DOHH2 (cell line): ENCODE results near the gene IL4.
"Not testable (repeated sequence)": the region's sequence is repeated elsewhere in the genome, so short reads cannot be mapped to it uniquely, and the experiment has no call there.

Experiments used
- H3F3A ChIP-seq: fragments of 200-600 bp; sonication (generic), shearing (Covaris generic); 2 replicates; pipeline ENCODE4 v1.6.0; 2016; ENCODE audit warnings: antibody characterized with exemption, mild to moderate bottlenecking; ENCODE audit not compliant: control insufficient read depth, insufficient read depth
- H3K27ac ChIP-seq: fragments of 200-600 bp; sonication (generic); 2 replicates; pipeline ENCODE4 v1.5.1; 2014; ENCODE audit warnings: low read depth, mild to moderate bottlenecking, low read length, moderate library complexity
- H3K27me3 ChIP-seq: fragments of 200-600 bp; sonication (generic); 2 replicates; pipeline ENCODE4 v1.6.1; 2014; ENCODE audit warnings: mild to moderate bottlenecking, low read length, mixed read lengths; ENCODE audit not compliant: control insufficient read depth
- H3K36me3 ChIP-seq: fragments of 200-600 bp; sonication (generic); 2 replicates; pipeline ENCODE4 v1.6.1; 2014; ENCODE audit warnings: mild to moderate bottlenecking, low read length, moderate library complexity, mixed read lengths; ENCODE audit not compliant: control insufficient read depth
- H3K4me1 ChIP-seq: fragments of 200-600 bp; sonication (generic); 2 replicates; pipeline ENCODE4 v1.6.1; 2014; ENCODE audit warnings: mild to moderate bottlenecking, low read length, mixed read lengths; ENCODE audit not compliant: control insufficient read depth
- H3K4me2 ChIP-seq: fragments of 200-600 bp; sonication (generic); 2 replicates; pipeline ENCODE4 v1.6.0; 2014; ENCODE audit warnings: mild to moderate bottlenecking, low read length, moderate library complexity
- H3K4me3 ChIP-seq: fragments of 200-600 bp; sonication (generic); 2 replicates; pipeline ENCODE4 v1.5.1; 2014; ENCODE audit warnings: mild to moderate bottlenecking, low read length, mixed read lengths
- H3K79me2 ChIP-seq: fragments of 200-600 bp; sonication (generic); 2 replicates; pipeline ENCODE4 v1.6.1; 2014; ENCODE audit warnings: mild to moderate bottlenecking, low read length, mixed read lengths; ENCODE audit not compliant: control insufficient read depth
- H3K9me2 ChIP-seq: fragments of 200-600 bp; sonication (generic); replicated peaks from 2 replicates; pipeline ENCODE4 v1.6.1; 2014; ENCODE audit warnings: mild to moderate bottlenecking, low read length, mixed read lengths; ENCODE audit not compliant: control insufficient read depth
- H3K9me3 ChIP-seq: fragments of 200-600 bp; sonication (generic); 2 replicates; pipeline ENCODE4 v1.6.1; 2014; ENCODE audit warnings: antibody characterized with exemption, low read length, mixed read lengths; ENCODE audit not compliant: control insufficient read depth, insufficient read depth
- H4K20me1 ChIP-seq: fragments of 200-600 bp; sonication (generic); 2 replicates; pipeline ENCODE4 v1.6.0; 2014; ENCODE audit warnings: low read depth, mild to moderate bottlenecking, antibody characterized with exemption, low read length, moderate library complexity; ENCODE audit not compliant: control insufficient read depth, insufficient read depth
- CTCF ChIP-seq: fragments of 200-600 bp; sonication (generic); IDR thresholded peaks from one replicate; pipeline ENCODE4 v1.5.1; 2014; ENCODE audit warnings: antibody characterized with exemption, mild to moderate bottlenecking, low read depth, low read length; ENCODE audit not compliant: poor library complexity, severe bottlenecking
- EZH2phosphoT487 ChIP-seq: fragments of 200-600 bp; sonication (generic); IDR thresholded peaks from 2 replicates; pipeline ENCODE4 v1.6.1; 2017; ENCODE audit warnings: borderline replicate concordance, mild to moderate bottlenecking, antibody characterized with exemption, low read length, moderate library complexity, mixed read lengths

IL4 gene

GRCh38 chr5:132629230-132629944 lies 44.4 kb upstream of the IL4 start:
- no peak overlapping the region for H3K4me2 ChIP-seq

GRCh38 chr5:132633587-132633986 lies 40.2 kb upstream of the IL4 start:
- H3K9me2 ChIP-seq, H3F3A ChIP-seq, H3K4me2 ChIP-seq, H3K27ac ChIP-seq, H4K20me1 ChIP-seq, H3K9me3 ChIP-seq, H3K27me3 ChIP-seq, H3K4me1 ChIP-seq, H3K79me2 ChIP-seq, H3K4me3 ChIP-seq: not testable (repeated sequence)
- H3K36me3 ChIP-seq = peaks cover 64% of the 10 kb centered on the region

More at GRCh38 chr5:132629230-132629944, 44.4 kb upstream of the IL4 start:
- no peaks in the 10 kb centered on the region for H4K20me1 ChIP-seq
- no peak overlapping the region for H3K27ac ChIP-seq
- H3K36me3 ChIP-seq = peaks cover 47% of the 10 kb centered on the region
- H3F3A ChIP-seq = no peaks in the 10 kb centered on the region
- no peaks in the 10 kb centered on the region for H3K9me2 ChIP-seq
- no peak overlapping the region for H3K4me3 ChIP-seq
- H3K27me3 ChIP-seq = no peaks in the 10 kb centered on the region
- TF ChIP-seq CTCF (no peak), EZH2phosphoT487 (no peak)
- H3K4me1 ChIP-seq = no peaks in the 10 kb centered on the region
- no peaks in the 10 kb centered on the region for H3K9me3 ChIP-seq
- no peaks in the 10 kb centered on the region for H3K79me2 ChIP-seq

GRCh38 chr5:132635873-132636272 lies 37.9 kb upstream of the IL4 start:
- no peaks in the 10 kb centered on the region for H3K9me2 ChIP-seq
- H3K36me3 ChIP-seq = peaks cover 70% of the 10 kb centered on the region
- H3K4me2 ChIP-seq = no peak overlapping the region
- no peaks in the 10 kb centered on the region for H3K27me3 ChIP-seq
- no peak overlapping the region for H3K27ac ChIP-seq
- no peak for TF ChIP-seq EZH2phosphoT487
- no peak for TF ChIP-seq CTCF
- H3K4me3 ChIP-seq = no peak overlapping the region
- no peaks in the 10 kb centered on the region for H3F3A ChIP-seq
- H3K4me1 ChIP-seq = no peaks in the 10 kb centered on the region
- no peaks in the 10 kb centered on the region for H3K9me3 ChIP-seq
- no peaks in the 10 kb centered on the region for H4K20me1 ChIP-seq
- no peaks in the 10 kb centered on the region for H3K79me2 ChIP-seq

- Histone ChIP-seq H3K9me3 (no peaks in the 10 kb centered on the region), H3K27me3 (no peaks in the 10 kb centered on the region), H4K20me1 (no peaks in the 10 kb centered on the region), H3K27ac (no peak overlapping the region), H3K4me1 (no peaks in the 10 kb centered on the region), H3K4me2 (no peak overlapping the region), H3K9me2 (no peaks in the 10 kb centered on the region), H3K36me3 (peaks cover 75% of the 10 kb centered on the region), H3F3A (no peaks in the 10 kb centered on the region), H3K4me3 (no peak overlapping the region), H3K79me2 (no peaks in the 10 kb centered on the region)
- TF ChIP-seq EZH2phosphoT487 (no peak), CTCF (no peak)
Observed at GRCh38 chr5:132637241-132637640, 36.5 kb upstream of the IL4 start.
